Body of pancreas (tissue), 4 donors: ENCODE measurements around the gene PSPN.

Source experiments
- POLR2A ChIP-seq, 3 donors: fragments of 450-650 bp; IDR thresholded peaks; one replicate each; pipeline ENCODE4 v1.6.1; 2016; ENCODE audit warnings: antibody characterized with exemption in 3 of 3, mild to moderate bottlenecking in 2 of 3
- TF ChIP-seq, protein P1 (sequence below), 7 experiments: fragments of 450-650 bp in 4 of 7; fragments of 200-600 bp in 3 of 7; sonication (generic) in 3 of 7; IDR thresholded peaks; one replicate each; pipeline ENCODE4 v1.5.1; 2016 to 2019; ENCODE audit warnings: antibody characterized with exemption in 7 of 7

DNA sequence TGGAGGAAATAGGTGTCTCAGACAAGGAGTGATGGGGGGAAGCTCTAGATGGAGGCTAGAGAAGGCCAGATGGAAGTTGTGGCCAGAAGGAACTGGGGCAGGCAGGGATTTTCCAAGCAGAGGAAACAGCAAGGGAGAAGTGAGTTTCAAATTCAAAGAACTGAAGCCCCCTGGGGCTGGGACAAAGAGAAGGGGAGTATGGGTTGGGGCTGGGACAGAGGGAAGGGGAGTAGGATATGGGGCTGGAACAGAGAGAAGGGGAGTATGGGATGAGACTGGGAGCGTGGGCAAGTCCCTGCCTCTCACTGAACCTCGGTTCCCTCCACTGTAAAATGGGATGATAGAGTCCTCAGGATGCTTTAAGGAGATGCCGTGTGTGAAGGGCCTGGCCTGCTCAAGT, 19.1 kb upstream of the PSPN start:
- TF ChIP-seq, protein P1, sequence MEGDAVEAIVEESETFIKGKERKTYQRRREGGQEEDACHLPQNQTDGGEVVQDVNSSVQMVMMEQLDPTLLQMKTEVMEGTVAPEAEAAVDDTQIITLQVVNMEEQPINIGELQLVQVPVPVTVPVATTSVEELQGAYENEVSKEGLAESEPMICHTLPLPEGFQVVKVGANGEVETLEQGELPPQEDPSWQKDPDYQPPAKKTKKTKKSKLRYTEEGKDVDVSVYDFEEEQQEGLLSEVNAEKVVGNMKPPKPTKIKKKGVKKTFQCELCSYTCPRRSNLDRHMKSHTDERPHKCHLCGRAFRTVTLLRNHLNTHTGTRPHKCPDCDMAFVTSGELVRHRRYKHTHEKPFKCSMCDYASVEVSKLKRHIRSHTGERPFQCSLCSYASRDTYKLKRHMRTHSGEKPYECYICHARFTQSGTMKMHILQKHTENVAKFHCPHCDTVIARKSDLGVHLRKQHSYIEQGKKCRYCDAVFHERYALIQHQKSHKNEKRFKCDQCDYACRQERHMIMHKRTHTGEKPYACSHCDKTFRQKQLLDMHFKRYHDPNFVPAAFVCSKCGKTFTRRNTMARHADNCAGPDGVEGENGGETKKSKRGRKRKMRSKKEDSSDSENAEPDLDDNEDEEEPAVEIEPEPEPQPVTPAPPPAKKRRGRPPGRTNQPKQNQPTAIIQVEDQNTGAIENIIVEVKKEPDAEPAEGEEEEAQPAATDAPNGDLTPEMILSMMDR (IDR thresholded peaks at IDR 0.05): no peak
- TF ChIP-seq POLR2A (IDR thresholded peaks at IDR 0.05): no peak
